Hematopoietic multipotent progenitor cell treated with erythropoietin and hydrocortisone succinate and interleukin-3 and kit ligand, for 17 days (in vitro differentiated cells): ENCODE measurements around the gene TERT.

ENCODE experiments used
- DNase-seq: peaks from one replicate; pipeline ENCODE4 v3.0.0-alpha.2; 2015; ENCODE audit warnings: low spot score

TERT gene

GRCh38 chr5:1318659-1319251, 23.9 kb upstream of the TERT start:
- DNase-seq: no peak

GRCh38 chr5:1317921-1318565, 23.2 kb upstream of the TERT start:
- no peak for DNase-seq

GRCh38 chr5:1316588-1317340, 21.9 kb upstream of the TERT start:
- DNase-seq: no peak

GRCh38 chr5:1315709-1316587, 21.1 kb upstream of the TERT start:
- no peak for DNase-seq

- DNase-seq: no peak
Observed at GRCh38 chr5:1315018-1315708, 20.3 kb upstream of the TERT start.

- DNase-seq: no peak
Observed at GRCh38 chr5:1314564-1314982, 19.7 kb upstream of the TERT start.

- DNase-seq: no peak
Observed at GRCh38 chr5:1312993-1313833, 18.3 kb upstream of the TERT start.

- DNase-seq: no peak
Observed at GRCh38 chr5:1312206-1312605, 17.3 kb upstream of the TERT start.

- DNase-seq: no peak
Observed at GRCh38 chr5:1311439-1312055, 16.7 kb upstream of the TERT start.

- DNase-seq: no peak
Observed at GRCh38 chr5:1310118-1310517, 15.2 kb upstream of the TERT start.

GRCh38 chr5:1304033-1304432, 9.2 kb upstream of the TERT start:
- DNase-seq: no peak

GRCh38 chr5:1302258-1302657, 7.4 kb upstream of the TERT start:
- DNase-seq: no peak

- DNase-seq: no peak
Observed at GRCh38 chr5:1300581-1301083, 5.8 kb upstream of the TERT start.

- no peak for DNase-seq
Observed at GRCh38 chr5:1299961-1300360, 5.1 kb upstream of the TERT start.

GRCh38 chr5:1299511-1299850, 4.6 kb upstream of the TERT start:
- DNase-seq: no peak

GRCh38 chr5:1298723-1299510, 4.0 kb upstream of the TERT start:
- no peak for DNase-seq

- no peak for DNase-seq
Observed at GRCh38 chr5:1298067-1298551, 3.2 kb upstream of the TERT start.

GRCh38 chr5:1297243-1297642, 2.4 kb upstream of the TERT start:
- DNase-seq: no peak

- no peak for DNase-seq
Observed at GRCh38 chr5:1295650-1296037, 776 bp upstream of the TERT start.
